ENCODE data around the gene COQ10A.
"Not testable (repeated sequence)": the region's sequence is repeated elsewhere in the genome, so short reads cannot be mapped to it uniquely, and the experiment has no call there.

COQ10A gene

DNA sequence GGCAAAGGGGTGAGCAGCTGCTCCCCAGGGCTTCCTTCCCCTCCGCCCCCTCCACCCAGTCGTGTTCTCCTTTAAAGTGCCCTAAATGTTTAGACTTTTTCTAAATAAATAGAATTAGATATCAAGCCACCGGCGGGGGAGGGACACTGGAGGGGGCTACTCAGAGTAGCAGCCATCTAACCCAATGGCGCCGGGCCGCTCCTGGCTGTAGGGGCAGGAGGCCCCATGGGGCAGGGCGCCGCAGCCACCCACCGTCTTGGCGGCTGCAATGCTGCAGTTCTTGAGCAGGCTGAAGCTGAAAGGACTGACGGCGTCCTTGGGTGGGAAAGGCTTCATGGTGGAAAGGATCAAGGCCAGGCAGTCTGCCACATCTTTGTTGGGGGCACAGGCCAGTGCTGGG, 23.8 kb upstream of the COQ10A start:
- DNase-seq (ENCODE audit: low spot score): no peak

DNA sequence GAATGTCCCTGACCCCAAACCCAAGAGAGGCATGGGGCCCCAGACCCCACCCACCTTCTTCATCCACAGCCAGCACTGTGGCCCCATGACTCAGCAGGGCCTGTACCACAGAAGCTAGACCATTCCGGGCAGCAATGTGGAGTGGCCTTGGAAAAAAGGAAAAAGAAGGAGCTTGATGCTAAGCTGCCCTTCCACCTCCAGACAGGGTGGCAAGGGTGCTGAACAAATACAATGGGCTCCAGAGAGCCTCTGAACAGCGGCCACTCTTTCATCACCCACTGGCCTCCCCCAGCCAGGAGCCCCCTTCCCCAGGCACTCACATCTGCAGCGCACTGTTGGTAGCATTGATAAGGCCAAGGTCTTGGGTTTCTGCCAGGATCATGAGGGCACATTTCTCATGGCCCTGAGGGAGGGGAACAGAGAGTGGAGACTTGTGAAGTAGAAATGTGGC, 23.0 kb upstream of the COQ10A start:
- no peak for DNase-seq (ENCODE audit: low spot score)

DNA sequence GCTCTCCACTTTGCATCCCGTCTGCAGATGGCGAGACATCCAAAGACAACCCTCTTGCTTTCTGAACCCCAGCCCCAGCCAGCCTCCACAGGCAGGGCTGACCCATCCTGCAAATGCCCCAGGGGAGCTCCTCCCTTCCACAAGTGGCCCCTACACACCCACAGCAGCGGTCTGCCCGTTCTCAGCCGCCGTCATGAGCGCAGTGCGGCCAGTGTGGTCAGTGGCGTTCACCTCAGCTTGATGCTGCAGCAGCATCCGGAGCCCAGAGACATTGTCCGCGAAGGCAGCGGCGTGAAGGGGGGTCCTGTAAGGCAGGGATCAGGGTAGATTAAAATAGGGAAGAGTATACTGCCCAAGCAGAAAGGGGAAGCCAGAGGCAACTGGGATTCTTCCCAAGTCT, 22.2 kb upstream of the COQ10A start:
- DNase-seq (ENCODE audit: low spot score): no peak

DNA sequence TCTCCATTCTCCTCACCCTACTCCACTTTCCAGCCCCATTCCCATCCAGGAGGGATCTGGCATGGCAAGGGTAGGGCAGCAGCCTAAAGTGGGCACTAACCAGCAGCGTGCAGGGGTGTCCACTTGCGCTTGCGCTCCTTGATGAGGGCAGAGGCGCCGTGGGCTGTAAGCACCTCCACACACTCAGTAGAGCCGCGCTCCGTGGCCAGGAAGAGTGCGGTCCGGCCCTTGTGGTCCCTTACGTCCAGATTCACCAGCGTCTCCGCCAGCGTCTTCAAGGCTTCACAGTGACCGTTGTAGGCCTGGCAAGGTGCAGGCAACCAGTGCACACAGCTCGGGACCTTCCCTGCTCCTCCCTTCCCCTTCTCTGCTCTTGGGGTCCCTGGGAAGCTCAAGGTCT, 18.8 kb upstream of the COQ10A start:
- DNase-seq (ENCODE audit: low spot score): no peak

DNA sequence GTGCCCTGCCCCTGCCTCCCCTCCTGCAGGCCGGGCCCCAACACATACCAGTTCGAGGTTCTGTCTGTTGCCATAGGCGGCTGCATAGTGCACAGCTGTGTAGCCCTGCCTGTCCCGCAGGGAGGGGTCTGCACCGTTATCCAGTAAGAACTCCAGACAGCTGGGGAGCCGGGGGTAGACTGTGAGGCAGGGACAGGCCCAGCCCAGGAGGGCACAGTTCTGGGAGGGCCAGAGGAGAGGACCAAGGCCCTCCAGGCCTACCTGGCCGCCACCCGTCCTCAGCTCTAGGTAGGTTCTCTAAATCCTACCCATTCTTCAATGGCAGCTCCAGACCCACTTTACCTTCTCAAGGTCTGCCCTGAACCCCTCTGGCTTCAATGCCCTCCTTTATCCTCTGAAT, 18.0 kb upstream of the COQ10A start:
- no peak for DNase-seq (ENCODE audit: low spot score)

DNA sequence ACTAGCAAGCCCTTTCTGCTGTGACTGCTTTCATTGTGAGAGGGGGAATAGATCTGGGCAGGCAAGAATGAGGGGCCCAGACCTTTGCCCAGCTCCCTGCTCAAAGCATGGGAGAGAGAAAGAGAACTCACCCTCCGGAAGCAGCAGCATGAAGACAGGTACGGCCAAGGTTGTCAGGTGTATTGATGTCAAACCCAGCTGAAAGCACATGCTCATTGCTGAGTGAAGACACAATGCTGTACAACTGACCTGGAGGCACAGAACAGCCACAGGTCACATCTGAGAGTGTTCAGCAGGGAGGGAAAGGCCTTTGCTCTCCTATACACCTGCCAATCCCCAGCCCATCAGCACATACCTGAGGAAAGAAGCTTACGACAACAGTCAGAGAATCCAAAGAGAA, 14.1 kb upstream of the COQ10A start:
- no peak for DNase-seq (ENCODE audit: low spot score)

DNA sequence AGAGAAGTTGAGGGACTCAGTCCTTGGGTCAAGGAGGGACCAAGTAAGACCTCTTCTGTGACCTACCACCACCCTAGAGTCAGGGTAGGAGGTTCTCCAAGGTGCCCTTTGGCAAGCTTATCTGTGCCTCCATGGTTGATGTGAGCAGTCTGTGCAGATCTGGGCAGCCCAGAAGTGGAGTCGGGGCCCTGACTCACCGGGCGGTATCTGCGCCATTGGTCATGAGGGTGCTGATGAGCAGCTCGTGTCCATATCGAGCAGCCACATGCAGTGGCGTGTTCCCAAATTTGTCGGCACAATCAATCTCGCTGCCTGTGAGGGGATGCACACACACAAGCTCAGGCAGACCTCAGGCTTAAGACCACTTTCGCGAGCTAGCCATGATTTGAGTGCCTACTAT, 13.7 kb upstream of the COQ10A start:
- DNase-seq (ENCODE audit: low spot score): no peak

DNA sequence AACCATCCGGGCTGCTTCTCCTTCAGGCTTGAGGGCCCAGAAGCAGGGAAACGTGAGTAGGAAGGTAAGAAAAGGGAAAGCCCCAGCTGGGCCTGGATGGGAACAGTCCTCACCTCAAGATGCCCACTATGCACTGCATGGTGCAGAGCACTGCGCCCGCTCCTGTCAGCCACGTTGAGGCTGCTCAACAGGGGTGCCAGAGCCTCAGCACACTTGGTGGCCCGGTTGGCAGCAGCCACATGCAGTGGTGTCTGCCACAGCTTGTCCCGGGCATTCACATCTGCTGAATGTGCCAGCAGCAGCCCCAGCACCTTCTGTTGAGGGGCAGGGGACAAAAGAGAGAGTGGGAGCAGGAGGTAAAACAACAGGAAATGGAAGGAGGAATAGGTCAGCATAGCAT, 11.1 kb upstream of the COQ10A start:
- DNase-seq (ENCODE audit: low spot score): no peak

DNA sequence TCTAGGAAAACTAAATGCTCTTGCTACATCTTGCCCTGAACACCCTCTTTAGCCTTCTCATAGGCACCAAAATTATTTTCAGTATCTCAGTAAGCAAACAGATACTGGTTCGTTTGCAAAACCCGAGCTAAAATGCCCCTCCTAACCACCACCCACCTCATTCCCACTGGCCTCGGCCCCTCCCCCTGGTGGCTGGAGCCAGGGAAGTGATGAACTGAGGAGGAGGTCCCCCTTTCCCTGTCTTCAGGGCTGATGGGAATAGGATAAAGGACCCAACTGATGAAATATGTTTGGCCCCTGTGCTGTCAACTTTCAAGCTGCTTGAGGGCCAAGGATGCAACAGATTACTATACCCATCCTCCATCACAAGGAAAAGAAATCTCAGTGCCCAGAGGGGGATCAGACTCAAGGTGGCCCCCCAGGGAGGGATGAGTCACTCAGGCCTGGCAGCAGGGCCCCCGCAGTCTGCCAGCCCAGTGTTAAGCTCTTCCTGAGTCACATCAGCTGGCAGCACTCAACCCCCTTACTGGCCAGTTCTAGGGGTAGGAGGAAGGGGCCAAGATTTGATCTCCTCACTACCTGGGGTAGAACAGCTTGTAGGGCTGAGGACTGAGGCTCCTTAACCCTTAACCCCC, 10.3 kb upstream of the COQ10A start:
- no peak for DNase-seq (ENCODE audit: low spot score)

DNA sequence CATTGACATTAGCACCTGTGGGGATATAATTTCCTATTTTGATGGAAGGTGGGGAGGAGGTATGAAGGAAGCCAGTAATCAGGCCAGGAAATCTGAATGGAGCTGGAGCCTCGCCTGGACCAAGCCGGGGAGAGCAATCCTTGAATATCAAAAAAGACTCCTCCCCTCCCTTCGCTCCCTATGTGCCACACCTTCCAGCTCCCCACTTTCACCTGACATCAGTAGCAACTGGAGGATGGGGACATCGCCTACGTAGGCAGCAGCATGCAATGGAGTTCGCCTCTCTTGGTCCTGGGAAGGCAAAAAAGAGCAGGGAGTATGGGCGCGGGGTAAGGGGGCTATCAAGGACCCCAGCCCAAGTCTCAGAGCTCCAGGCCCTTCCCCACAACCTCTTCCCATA, 9.7 kb upstream of the COQ10A start:
- no peak for DNase-seq (ENCODE audit: low spot score)

DNA sequence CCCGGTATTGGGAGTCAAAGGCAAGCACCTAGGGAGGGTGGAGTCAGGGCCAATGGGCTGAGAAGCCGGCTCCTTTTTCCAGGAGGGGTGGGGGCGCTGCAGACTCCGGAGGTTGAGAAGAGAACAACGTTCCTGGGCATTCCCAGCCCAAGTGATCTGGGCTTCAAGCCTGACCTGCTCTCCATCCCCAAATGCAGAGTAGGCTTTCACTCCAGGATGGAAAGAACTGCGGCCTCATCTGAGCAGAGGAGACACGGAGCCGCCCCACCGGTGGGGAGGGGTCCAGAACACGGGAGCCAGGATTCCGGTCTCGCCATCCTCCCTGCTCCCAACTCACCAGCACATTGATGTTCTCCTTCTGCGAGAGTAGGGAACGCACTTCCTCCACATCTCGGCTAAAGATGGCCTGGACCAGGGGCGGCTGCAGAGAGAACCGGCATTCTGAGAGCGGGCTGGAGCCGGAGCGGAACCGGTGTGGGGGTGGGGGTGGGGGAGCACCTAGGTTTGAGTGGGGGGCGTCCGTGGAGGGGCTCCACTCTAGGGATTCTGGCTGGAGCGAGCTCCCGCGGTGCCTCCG, 9.2 kb upstream of the COQ10A start:
- peak; percentile 34 for DNase-seq (ENCODE audit: low spot score)

DNA sequence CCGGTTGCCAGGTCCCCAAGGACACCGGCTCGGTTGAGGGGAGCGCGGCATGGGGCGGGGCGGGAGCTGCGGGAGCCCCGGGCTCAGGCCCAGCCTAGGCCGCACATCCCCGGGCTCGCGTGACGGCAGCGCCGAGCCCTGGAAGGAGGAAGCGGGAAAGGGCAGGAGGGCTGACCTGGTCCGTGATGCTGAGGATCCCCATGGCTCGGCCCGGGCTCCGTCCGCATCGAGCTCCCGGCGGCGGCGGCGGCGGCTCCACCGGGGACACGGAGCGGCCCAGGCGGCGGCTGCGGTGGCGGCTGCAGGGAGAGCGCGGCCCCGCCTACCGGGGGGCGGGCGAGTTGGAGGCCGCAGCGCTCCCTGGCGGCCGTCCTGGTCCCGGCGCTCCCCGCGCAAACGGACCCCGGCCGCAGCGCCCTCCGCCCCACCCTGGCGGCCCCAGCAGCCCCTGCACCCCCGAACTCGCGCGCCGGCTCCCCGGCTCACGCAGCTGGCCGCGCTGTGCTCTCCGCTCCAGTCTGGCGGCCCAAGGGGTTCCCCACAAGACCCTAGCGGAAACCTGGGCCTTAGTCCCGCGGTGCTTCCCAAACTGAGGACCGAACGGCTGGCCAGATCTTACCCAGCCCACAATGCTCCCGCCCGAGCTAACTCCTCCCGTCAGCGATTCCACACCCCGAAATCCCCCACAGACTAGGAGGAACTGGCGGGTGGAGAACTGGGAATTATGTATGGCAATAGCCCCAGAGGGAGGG, 8.5 kb upstream of the COQ10A start, which contains the start of gene ANKRD52:
Gene ANKRD52, minus strand, starts transcription at position 317 of the 752 bp plus-strand sequence. Its CDS starts 115 bp downstream, at position 202.
- peak; percentile 62 for DNase-seq (ENCODE audit: low spot score)

DNA sequence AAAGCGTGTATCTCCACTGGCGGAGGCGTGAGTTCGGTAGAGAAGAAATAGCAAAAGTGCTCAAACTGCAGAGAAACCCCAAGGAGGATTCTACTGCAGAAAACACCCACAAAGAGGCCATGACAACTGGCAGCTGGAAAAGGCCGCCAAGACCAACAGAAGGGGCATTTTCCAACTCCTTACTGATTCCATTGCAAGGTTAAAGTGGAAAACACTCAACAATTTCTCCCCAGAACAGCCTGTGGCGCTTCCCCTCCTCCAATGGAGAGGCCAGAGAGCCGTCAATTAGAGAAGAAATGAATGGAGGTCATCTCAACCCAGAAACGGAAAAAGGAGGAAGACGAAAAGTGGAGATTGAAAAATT, 7.9 kb upstream of the COQ10A start:
- no peak for DNase-seq (ENCODE audit: low spot score)

DNA sequence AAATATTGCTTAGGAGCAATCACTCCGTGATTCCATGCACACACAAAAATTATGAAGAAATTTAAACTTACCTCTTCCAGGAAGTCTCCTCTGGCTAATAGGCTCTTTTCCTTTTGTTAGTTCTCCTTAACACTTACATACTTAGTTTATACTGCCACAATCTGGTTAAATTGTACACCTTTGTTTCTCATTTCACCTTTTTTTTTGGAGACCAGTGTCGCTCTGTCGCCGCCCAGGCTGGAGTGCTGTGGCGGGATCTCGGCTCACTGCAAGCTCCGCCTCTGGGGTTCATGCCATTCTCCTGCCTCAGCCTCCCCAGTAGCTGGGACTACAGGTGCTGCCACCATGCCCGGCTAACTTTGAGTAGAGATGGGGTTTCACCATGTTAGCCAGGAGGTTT, 6.4 kb upstream of the COQ10A start:
- DNase-seq (ENCODE audit: low spot score): no peak

DNA sequence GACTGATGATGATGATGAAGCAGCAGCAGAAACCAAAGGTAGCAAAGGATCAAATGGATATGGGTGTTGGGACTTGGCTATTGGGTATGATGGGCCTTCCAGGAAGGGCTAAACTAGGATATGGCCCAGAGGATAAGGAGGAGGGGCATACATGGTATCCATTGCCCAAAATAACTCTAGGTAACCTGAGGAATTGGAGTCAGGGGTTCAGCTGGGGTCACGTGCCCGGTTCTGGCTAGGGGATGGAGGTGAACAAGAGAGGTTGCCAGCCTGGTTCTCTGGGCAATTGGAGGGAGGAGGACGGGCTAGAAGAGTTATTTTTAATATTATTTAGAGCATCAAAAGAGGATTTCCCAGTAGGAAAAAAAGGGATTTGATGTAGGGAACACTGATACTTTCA, 5.8 kb upstream of the COQ10A start:
- DNase-seq (ENCODE audit: low spot score): no peak

DNA sequence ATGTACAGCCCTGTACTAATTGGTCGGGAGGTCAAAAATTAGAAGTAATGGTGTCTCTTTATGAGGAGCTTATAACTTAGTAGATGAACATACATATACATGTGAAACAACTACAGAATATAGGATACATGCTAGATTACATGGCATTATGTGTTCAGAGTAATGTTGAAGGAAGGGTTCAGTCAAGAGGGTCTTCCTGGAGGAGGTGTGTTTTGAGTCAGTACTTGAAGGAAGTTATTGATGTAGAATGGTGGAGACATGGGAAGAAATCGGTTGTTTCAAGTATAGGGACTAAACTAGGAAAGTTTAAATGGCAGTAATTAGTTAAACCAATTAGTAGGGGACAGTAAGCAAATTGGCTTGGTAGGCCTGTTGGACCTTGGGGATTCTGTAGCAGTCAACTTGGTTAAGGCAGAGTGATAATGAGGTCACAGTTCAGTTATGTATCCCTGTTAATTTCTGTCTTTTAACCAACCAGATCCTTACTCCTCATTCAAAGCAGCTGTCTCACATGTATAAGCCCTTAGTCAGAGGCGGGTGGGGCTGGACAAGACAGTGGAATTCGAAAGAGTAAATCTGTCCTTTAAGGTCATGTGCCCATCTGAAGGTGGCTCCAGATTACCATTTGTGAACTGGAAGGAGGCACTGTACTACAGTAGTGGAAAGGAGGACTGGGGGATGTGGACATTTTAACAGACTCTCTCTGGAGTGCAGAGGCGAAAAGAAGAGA, 5.1 kb upstream of the COQ10A start:
- no peak for DNase-seq (ENCODE audit: low spot score)

DNA sequence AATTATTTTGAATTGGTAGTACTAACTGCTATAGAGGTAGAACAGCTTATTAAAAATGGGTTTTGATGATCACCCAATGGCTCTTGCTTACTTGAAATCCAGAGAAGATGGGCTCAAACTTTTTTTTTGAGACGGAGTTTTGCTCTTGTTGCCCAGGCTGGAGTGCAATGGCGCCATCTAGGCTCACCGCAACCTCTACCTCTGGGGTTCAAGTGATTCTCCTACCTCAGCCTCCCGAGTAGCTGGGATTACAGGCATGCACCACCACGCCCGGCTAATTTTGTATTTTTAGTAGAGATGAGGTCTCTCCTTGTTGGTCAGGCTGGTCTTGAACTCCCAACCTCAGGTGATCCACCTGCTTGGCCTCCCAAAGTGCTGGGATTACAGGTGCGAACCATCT, 3.8 kb upstream of the COQ10A start:
- DNase-seq (ENCODE audit: low spot score): not testable (repeated sequence)

DNA sequence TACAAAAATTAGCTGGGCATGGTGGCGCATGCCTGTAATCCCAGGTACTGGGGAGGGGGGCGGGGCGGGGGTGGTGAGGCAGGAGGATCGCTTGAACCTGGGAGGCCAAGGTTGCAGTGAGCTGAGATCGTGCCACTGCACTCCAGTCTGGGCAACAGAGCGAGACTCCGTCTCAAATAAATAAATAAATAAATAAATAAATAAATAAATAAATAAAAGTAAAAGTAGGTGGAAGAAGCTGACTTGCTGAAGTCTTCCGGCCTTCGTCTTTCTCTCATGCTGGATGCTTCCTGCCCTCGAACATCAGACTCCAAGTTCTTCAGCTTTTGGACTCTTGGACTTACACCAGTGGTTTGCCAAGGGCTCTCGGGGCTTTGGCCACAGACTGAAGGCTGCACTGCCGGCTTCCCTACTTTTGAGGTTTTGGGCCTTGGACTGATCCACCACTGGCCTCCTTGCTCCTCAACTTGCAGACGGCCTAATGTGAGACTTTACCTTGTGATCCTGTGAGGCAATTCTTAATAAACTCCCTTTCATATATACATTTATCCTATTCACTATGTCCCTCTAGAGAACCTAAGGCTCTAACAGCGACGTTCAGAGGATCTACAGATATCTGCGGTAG, 562 bp upstream of the COQ10A start:
- not testable (repeated sequence) for DNase-seq (ENCODE audit: low spot score)

DNA sequence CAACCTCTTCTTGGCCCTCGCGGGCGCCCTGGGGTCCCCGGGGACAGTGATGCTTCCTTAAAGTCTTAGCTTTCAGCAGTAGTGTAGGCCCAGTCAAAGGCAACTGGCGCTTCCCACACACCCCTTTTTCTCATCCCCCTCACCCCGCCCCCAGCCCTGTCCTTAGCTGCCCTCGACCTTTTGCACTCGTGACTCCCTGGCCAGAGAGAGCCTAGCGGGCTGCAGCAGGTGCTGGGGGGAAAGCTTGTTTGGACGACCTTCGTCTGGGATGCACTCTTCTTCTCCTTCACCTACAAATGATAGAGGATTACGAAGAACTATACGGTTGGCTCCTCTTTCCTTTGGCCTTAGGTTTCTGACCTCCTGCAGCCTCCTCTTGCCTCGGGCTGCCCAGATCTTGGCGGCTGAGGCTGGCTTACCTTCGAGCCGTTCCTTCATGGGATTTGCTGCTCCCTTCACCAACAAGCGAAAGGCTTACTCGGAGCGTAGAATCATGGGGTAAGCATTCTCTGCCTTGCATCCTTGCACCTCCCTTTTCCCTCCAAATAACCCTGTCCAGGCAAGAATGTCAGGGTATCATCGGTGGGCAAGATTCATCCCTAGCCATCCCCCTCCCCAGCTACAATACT, 815 bp downstream of the COQ10A start:
- DNase-seq (ENCODE audit: low spot score): peak; percentile 29

DNA sequence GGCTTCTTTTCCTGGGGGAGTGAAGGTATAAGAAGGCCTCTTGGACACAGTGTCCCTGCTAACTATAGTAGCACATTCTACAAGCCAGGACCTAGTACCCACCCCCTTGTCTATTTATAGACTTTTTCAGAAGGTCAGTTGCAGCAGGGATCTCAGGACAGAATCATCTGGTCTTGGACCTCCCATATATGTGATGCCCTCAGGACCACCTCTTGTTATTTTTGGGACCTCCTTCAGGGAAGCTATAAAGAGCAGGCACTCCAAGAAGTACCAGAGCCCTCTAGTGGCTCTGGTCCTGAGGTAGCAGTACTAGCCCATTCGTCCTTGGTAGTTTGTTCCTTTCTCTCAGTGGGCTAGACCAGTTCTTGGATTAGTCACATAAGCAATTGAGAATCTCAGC, 4.3 kb downstream of the COQ10A start:
- DNase-seq (ENCODE audit: low spot score): no peak

DNA sequence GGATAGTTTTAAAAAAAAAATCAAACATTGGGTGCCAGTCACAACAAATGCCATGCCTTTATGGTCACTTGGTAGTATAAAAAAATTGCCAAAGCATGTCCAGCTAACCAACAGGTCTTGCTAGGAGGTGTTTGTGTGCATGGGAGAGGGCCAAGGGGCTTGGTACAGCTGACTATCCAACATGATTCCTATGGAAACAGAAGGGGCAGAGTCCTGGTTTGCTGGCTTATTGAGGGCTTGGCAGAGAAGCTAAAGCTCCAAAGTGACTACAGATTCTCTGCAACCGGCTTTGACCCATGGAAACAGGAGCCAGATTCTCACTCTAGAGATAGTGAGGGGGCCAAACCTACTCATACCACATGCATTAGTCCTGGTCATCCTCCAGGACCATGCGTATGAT, 5.7 kb downstream of the COQ10A start:
- not testable (repeated sequence) for DNase-seq (ENCODE audit: low spot score)

Measured in SK-N-DZ (cell line).